Activated effector memory CD4-positive, alpha-beta T cell treated with Interleukin-2 at 50 U/mL for 16 hours (primary cell): ENCODE results near the gene OR1K1.
"Not testable (repeated sequence)": the region's sequence is repeated elsewhere in the genome, so short reads cannot be mapped to it uniquely, and the experiment has no call there.

Source experiments
- DNase-seq: peaks from one replicate; pipeline ENCODE4 v3.0.0-alpha.2; 2020

The OR1K1 gene

DNA sequence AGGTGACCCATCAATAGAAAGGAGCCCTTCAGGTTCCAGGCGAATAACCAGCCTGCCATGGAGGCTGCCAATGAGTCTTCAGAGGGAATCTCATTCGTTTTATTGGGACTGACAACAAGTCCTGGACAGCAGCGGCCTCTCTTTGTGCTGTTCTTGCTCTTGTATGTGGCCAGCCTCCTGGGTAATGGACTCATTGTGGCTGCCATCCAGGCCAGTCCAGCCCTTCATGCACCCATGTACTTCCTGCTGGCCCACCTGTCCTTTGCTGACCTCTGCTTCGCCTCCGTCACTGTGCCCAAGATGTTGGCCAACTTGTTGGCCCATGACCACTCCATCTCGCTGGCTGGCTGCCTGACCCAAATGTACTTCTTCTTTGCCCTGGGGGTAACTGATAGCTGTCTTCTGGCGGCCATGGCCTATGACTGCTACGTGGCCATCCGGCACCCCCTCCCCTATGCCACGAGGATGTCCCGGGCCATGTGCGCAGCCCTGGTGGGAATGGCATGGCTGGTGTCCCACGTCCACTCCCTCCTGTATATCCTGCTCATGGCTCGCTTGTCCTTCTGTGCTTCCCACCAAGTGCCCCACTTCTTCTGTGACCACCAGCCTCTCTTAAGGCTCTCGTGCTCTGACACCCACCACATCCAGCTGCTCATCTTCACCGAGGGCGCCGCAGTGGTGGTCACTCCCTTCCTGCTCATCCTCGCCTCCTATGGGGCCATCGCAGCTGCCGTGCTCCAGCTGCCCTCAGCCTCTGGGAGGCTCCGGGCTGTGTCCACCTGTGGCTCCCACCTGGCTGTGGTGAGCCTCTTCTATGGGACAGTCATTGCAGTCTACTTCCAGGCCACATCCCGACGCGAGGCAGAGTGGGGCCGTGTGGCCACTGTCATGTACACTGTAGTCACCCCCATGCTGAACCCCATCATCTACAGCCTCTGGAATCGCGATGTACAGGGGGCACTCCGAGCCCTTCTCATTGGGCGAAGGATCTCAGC is at the start of gene OR1K1:
TSS of gene OR1K1 (plus strand) at position 58 of the 995 bp plus-strand sequence. CDS start at position 58, 0 bp downstream.
- DNase-seq, result no peak

- DNase-seq, result no peak
These were observed 45.1 kb upstream of the OR1K1 start for GRCh38 chr9:122754825-122755224.

GRCh38 chr9:122767817-122768216 is 32.1 kb upstream of the OR1K1 start:
- DNase-seq, result no peak

DNA sequence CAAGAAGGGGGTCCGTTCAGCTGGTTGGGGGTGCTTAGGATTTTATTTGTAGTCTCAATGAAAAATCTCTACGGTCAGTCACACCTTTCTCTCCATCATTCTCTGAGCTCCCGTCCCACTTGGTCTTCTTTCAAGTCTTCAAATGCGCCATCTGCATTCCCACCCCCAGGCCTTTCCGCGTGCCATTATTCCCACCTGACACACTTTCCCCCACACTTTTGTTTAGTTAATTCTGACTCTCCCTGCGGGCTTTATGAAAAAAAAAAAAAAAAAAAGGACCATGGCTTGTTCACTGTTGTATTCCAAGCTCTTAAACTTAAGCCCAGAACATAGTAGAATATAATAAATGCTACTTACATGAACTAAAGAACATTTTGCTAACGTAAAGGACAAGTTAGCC is 22.9 kb upstream of the OR1K1 start:
- DNase-seq, result no peak

DNA sequence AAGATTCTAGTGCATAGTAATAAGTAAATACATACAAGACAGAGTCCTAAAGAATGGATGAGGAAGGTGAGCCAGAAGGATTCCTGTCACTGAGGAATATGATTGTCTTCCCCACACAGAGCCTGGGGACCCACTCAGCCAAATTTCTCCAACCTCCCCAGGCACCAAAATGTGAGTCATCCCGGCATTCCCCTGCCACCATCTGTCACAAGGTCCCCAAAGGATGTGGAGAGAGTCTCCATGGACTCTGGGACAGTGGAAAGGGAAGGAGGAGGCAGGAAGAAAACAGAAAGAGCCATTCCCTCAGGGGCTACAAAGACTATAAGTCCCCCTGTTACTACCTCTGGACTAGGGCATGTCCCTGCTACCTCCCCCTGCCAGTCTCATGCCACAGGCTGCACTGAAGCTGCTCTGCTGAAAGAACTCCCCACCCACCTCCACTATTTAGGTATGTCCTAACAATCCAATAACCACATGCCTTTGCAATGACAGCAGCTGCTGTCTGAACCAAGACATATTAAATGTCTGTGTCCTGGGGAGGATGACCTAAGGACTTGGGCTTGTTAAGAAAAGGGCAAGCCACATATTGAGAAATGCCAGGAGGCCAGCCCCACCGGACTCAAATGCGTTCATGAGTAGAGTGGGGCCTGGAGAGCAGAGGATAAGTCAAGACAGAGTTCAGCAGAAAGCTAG is 21.8 kb upstream of the OR1K1 start:
- no peak for DNase-seq

DNA sequence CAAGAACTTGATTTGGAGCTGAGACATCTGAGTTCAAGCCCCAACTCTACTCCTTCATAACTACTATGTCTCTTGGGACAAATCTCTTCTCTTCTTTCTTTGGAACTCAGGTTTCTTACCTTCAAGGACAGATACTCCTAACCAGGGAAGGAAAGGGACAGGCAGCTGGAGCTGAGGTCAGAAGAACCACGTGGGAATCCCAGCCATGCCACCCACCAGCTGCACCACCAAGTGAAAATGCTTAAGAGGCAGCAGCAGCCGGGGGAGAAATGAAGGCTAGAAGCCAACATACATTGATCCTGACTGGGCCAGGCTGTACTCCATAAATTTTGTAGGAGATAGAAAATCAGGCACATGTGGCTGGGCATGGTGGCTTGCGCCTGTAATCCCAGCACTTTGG is 20.7 kb upstream of the OR1K1 start:
- DNase-seq, result no peak

DNA sequence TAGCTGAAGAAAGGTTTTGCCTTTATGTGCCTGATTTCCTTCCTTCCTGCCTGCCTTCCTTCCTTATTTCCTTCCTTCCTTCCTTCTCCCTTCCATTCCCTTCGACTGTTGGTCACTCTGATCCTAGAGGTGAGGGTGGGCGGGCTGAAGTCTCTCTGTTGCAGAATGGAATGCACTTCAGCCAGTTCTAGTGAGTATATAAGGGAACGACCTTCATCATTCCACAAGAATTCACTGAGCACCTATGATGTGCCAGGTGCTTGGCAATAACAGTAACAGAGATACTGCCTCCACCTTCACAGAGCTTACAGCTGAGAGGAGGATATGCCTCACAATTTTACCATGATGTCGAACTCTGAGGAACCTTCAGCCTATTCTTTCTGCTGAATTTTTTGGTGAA is 19.9 kb upstream of the OR1K1 start:
- DNase-seq, result no peak

DNA sequence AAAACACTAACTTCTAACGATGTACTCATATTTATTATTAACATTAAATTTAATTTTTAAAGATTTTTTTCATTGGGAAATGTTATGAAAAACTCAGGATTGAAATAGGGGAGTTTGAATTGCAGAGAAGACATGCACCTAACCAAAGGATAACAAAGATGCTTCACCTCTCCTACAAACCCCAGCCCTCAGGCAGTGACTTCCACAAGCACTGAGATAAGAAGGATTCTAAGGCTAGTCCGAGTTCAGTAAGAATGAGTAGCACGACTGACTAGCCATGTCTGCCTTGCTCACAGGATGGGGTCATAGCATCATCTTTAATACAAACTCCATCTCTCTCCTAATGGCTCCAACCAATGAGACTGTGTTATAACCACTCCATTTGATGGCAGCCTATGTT is 18.3 kb upstream of the OR1K1 start:
- DNase-seq, result no peak

DNA sequence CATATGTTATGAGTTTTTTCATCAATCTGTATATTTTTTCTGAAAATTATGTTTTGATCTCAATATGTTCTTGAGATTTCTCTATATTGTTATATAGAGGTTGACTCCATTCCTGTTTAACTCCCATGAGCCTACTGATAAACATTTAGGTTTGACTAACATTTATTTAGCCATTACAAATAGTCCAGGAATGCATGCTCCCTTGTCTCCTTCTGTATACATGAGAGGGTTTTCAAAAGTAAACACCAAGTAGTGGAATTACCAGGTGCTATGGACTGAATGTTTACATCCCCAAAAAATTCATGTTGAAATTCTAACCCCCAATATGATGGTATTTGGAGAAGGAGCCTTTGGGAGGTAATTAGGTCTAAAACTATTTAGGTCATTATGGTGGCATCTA is 14.7 kb upstream of the OR1K1 start:
- DNase-seq, result no peak

- no peak for DNase-seq
These were observed 13.6 kb upstream of the OR1K1 start for GRCh38 chr9:122786338-122786737.

DNA sequence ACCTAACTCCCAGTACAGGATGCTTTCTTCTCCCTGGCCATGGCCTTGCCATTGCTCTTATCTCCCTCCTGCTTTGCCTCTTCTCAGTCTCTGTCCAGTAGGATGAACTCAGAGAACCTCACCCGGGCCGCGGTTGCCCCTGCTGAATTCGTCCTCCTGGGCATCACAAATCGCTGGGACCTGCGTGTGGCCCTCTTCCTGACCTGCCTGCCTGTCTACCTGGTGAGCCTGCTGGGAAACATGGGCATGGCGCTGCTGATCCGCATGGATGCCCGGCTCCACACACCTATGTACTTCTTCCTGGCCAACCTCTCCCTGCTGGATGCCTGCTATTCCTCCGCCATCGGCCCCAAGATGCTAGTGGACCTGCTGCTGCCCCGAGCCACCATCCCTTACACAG is 11.1 kb upstream of the OR1K1 start, which contains the start of gene OR5C1:
TSS of gene OR5C1 (plus strand) at position 103 of the 400 bp plus-strand sequence. CDS start at position 103, 0 bp downstream.
- DNase-seq, result no peak

- no peak for DNase-seq
These were observed 10.5 kb upstream of the OR1K1 start for GRCh38 chr9:122789256-122790046.

- no peak for DNase-seq
These were observed 7.9 kb upstream of the OR1K1 start for GRCh38 chr9:122791872-122792669.

DNA sequence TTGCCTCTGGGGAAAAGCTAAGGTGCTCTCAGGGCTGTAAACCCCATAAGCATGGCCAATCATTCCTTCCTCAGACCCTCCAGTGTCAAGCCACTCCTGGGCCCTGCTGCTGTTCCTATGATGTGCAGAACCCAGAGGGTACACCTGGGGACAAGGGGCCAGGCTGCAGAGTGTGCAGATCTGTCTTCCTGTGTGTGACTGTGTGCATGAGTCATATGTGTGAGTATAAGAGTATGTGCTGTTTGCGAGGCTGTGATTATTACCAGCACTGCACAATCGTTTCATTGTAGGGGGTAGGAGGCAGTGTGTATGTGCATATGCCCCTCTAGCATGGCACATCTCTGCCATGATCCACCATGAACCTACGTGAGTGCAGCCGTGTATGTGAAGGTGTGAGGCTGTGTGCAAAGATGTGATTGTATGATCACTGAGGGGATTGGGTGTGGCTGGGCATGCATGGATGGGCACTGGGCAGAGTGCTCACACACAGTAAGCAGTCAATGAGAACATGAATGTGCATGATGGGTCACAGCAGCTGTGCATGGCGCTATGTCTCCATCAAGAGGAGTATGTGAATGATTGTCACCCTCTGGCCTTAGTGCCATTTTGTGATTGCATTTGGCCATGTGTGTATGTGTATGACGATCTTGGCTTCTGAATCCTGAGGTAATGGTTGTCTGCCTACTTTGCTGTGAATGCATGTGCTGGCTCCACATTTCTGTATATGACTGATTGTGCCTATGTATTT is 2.4 kb upstream of the OR1K1 start:
- no peak for DNase-seq

DNA sequence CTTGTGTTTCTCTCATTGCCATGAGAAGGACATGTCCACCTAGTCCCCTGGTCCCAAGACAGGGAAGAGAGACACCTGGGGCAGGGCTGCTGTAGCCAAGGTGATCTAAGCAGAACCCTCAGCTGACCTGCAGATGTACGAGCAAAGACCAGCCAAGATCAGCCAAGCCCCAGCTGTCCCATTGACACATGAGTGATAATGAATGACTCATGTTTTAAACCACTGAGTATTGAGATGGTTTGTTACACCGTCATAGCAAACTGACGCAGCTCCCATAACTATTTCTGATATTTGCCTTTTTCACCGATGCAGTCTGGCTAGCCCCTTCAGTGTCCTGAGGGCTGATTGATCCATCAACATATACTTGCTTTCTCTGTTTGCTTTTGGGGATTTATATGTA is 6.7 kb downstream of the OR1K1 start:
- DNase-seq, result no peak

GRCh38 chr9:122807271-122807900 is 7.5 kb downstream of the OR1K1 start:
- DNase-seq, result no peak

DNA sequence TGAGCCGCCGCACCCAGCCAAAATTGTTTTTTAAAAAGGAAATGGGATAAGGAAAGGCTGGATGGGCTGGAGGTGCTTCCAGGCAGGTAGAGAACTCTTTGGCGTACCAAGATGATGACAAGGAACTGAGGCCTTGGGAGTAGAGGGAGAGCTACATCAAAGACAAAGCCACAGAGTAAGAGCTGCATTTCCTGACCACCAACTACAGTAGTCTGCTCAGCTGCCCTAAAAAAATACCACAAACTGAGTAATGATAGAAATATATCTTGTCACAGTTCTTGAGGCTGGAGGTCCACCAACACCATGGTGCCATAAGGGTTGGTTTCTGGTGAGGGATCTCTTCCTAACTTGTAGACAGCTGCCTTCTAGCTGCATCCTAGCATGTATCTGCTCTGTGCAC is 8.2 kb downstream of the OR1K1 start:
- DNase-seq, result no peak

DNA sequence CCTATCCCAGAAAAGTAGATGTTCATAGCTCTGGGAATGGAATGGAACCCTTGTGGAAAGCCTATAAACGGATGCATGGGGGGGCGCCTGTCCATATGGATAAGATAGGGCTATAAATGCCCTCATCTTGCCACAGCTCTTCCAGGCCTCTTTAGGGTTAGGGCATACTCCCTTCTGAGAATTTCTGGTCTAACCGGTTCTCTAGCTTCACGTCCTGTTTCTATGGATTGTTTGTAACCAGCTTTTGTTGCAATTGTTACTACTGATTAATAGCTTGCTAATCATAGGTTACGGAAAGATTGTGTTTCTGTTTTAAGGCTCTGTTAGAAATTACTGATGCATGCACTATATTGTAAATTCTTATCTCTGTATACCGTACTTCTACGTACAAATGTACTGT is 9.3 kb downstream of the OR1K1 start:
- not testable (repeated sequence) for DNase-seq

DNA sequence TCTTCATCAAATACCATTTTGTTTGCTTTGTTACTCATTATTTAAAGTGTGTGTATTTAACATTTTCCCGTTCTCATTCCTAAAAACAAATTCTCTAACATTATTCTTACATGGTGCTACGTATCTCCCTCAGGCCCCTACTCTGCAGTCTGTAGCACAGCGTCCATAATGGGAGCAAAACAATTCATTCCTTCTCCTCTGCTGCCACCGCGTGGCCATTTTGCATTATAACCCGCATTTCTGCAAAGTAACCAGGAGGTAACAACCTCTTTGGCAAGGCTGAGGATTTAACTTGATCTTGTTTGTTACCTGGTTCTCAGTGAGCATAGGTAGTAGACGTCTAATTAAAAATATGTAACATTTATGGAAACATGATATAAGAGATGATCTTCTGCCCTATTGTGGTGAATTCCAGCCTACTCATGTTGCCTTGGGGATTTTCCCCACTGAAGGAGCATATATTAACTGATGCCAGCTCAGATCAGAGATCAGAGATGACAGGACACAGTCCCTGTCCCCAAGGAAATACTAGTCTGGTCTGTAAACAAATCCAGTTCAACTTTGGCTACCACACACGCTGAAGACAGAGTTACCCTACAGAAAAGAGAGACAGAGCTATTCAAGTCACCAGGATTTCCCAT is 10.5 kb downstream of the OR1K1 start:
- DNase-seq, result peak; percentile 55

DNA sequence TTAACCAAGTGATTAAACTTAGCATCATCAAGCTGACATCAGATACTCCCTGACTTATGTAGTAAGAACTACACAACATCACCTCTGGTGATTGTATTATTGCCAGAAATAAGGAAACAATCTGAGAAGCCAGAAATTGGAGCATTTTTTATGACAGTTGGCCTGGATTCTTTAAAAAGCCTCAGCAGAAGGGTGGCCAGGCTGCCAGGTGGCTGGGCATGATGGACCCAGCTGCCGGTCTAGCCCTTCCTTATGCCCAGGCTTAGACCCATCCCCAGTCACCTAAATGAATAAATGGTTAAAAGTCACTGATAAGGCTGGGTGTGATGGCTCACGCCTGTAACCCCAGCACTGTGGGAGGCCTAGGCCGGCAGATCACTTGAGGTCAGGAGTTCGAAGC is 12.8 kb downstream of the OR1K1 start:
- no peak for DNase-seq
